ENCODE data around the gene ILDR1.
"Not testable (repeated sequence)": the region's sequence is repeated elsewhere in the genome, so short reads cannot be mapped to it uniquely, and the experiment has no call there.

Gene ILDR1

DNA sequence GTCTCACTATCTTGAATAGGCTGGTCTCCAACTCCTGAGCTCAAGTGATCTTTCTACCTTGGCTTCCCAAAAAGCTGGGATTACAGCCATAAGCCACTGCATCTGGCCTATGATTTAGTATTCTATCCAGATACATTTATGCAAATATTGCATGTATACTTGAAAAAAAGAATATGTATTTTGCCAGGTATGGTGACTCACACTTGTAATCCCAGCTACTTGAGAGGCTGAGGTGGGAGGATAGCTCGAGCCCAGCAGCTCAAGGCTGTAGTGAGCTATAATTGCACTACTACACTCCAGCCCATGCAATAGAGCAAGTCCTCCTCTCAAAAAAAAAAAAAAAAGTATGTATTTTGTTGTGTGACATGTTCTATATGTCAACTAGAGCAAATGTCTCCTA, 73.4 kb downstream of the ILDR1 start:
- DNase-seq (ENCODE audit: low spot score): no peak

DNA sequence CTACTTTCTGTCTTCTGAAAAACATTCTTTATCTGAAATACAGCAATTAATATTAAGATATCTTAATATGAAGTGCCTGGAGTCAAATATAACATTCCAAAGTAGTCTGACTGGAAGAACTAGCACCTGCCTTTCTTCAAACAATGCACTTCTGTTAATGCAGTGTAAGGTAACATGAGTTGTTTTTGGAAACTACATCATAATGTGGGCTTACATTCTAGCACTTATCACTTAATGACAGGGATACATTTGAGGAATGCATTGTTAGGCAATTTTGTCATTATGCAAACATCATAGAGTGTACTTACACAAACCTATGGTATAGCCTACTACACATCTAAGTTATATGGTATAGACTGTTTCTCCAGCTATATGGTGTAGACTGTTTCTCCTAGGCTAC, 78.6 kb downstream of the ILDR1 start:
- DNase-seq (ENCODE audit: low spot score): no peak

DNA sequence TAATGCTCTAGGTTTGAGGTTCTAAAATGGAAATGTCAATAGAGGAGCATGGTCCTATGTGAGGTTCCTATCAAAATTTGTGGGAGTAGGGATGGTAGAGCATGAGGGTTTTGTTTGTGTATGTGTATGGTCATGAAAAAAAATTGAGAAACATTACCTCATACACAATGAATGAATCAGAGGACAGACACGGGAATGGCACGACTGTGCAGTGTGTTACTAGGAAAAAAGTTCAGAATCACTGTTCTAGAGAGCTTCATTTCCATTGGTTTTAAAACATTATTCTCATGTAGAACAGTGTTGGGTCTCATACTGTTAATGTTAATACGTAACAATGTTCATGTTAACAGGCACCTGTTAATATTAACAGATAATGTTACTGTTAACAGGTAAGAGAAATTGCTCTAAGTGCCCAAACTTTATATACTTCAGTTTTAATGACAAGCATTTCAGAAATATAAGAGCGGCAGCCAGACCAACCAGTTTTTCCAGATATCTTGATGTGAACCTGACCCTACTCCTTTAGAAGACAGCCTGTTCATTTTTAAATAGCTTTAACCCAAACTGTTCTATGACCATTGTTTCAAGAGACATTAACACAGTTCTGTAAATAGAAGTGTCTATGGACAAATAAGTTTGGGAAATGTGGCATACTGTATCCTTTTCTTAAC, 79.8 kb downstream of the ILDR1 start:
- no peak for DNase-seq (ENCODE audit: low spot score)

DNA sequence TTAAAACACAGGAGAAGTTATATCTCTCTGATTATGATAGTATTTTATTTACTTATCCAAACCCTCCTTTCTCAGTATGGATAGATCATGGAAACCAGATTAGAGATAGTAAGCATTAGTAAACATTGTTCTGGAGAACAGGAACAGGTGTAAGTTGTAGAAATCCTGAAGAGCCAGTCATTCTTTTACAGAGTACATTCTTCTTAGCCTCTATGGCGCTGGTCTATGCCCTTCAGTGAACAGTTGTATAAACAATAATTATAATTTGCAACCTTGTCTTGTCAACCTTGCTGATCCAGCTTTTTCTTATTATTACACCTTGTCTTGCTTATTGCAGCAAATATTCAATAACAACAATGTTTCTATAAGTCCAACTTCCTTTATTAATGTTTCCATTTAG, 80.5 kb downstream of the ILDR1 start:
- DNase-seq (ENCODE audit: low spot score): no peak

DNA sequence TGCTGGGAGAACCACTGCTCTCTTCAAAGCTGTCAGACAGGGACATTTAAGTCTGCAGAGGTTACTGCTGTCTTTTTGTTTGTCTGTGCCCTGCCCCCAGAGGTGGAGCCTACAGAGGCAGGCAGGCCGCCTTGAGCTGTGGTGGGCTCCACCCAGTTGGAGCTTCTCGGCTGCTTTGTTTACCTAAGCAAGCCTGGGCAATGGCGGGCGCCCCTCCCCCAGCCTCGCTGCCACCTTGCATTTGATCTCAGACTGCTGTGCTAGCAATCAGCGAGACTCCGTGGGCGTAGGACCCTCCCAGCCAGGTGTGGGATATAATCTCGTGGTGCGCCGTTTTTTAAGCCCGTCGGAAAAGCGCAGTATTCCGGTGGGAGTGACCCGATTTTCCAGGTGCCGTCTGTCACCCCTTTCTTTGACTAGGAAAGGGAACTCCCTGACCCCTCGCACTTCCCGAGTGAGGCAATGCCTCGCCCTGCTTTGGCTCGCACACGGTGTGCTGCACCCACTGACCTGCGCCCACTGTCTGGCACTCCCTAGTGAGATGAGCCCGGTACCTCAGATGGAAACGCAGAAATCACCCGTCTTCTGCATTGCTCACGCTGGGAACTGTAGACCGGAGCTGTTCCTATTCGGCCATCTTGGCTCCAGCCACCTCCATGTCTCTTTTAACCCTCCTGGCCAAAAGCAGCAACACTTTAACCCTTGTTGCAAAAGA, 83.7 kb downstream of the ILDR1 start:
- DNase-seq (ENCODE audit: low spot score): not testable (repeated sequence)

Small RNAs within 50 kb of the gene (small RNA-seq; reads per million reads assigned to genes)
- gene RF00019: 0 reads per million in 2 experiments
